DND-41 (cell line): ENCODE results near the gene TAF1D.

Source experiments
- EZH2 ChIP-seq: IDR thresholded peaks from 3 replicates; pipeline ENCODE4 v1.6.1; 2012; ENCODE audit warnings: borderline replicate concordance, low read depth, mild to moderate bottlenecking, moderate library complexity, low read length, inconsistent platforms; ENCODE audit not compliant: severe bottlenecking
- TF ChIP-seq, protein P1 (sequence below): IDR thresholded peaks from 2 replicates; pipeline ENCODE4 v1.5.1; 2012; ENCODE audit warnings: borderline replicate concordance, low read length, moderate library complexity, mild to moderate bottlenecking; ENCODE audit not compliant: poor library complexity, severe bottlenecking; ENCODE audit errors: extremely low read depth

DNA sequence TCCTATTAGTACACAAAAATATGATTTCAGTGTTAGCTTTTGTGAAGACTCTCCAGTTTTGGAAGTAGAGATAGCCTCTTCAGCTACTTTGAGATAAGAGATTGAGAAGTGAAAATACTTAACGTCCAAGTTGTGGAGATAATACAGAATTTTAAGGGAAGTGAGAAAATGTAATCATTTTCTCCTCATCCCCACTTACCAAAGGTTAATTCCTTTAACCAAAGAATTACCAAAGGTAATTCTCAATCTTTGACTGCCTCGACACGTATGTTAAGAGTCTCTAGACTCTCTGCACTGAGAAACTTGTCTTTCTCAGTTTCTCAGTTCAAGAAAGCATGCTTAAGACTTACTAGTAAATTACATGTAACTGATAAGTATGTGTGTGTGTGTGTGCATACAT, 15.5 kb upstream of the TAF1D start:
- TF ChIP-seq, protein P1, sequence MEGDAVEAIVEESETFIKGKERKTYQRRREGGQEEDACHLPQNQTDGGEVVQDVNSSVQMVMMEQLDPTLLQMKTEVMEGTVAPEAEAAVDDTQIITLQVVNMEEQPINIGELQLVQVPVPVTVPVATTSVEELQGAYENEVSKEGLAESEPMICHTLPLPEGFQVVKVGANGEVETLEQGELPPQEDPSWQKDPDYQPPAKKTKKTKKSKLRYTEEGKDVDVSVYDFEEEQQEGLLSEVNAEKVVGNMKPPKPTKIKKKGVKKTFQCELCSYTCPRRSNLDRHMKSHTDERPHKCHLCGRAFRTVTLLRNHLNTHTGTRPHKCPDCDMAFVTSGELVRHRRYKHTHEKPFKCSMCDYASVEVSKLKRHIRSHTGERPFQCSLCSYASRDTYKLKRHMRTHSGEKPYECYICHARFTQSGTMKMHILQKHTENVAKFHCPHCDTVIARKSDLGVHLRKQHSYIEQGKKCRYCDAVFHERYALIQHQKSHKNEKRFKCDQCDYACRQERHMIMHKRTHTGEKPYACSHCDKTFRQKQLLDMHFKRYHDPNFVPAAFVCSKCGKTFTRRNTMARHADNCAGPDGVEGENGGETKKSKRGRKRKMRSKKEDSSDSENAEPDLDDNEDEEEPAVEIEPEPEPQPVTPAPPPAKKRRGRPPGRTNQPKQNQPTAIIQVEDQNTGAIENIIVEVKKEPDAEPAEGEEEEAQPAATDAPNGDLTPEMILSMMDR, result no peak
- TF ChIP-seq EZH2, result no peak
